HepG2 (cell line): ENCODE measurements around the gene FBF1. TPM values are rescaled to one million over a fixed set of nuclear protein-coding genes. Genes with fewer than 3 reads are reported as not detected.

Experiments used
- BRD4 ChIP-seq: sonication (generic); formaldehyde crosslinking; IDR thresholded peaks from 2 replicates; pipeline ENCODE4 v1.4.0; 2020; ENCODE audit warnings: missing genetic modification reagents
- GABPB1 ChIP-seq: IDR thresholded peaks from 2 replicates; pipeline ENCODE4 v1.6.1; 2016; ENCODE audit warnings: mild to moderate bottlenecking, missing genetic modification reagents, moderate library complexity, missing compliant biosample characterization
- GMEB1 ChIP-seq: sonication (generic); formaldehyde crosslinking; IDR thresholded peaks from 2 replicates; pipeline ENCODE4 v1.5.1; 2020; ENCODE audit warnings: missing genetic modification reagents, mild to moderate bottlenecking, borderline replicate concordance
- ISX ChIP-seq: sonication (generic); formaldehyde crosslinking; conservative IDR thresholded peaks from 2 replicates; pipeline ENCODE4 v1.5.0; 2020; ENCODE audit warnings: missing genetic modification reagents
- LCORL ChIP-seq, 2 experiments: fragments of 450-650 bp in 1 of 2; sonication (generic) in 1 of 2; formaldehyde crosslinking in 1 of 2; IDR thresholded peaks; 2 replicates each; pipeline versions ENCODE4 v1.5.0 to v1.6.1; 2017 to 2020; ENCODE audit warnings: antibody characterized with exemption in 1 of 2, missing genetic modification reagents in 1 of 2
- NR1H2 ChIP-seq: sonication (generic); formaldehyde crosslinking; IDR thresholded peaks from 2 replicates; pipeline ENCODE4 v1.8.1; 2022; ENCODE audit warnings: low read depth, missing genetic modification reagents, borderline replicate concordance
- PBX2 ChIP-seq: IDR thresholded peaks from 2 replicates; pipeline ENCODE4 v1.6.1; 2016; ENCODE audit warnings: control low read depth
- POLR2AphosphoS2 ChIP-seq: IDR thresholded peaks from 2 replicates; pipeline ENCODE4 v1.6.1; 2011; ENCODE audit warnings: low read depth, low read length, improper control_type of control experiment
- RBM22 ChIP-seq: fragments of 200-400 bp; formaldehyde crosslinking; optimal IDR thresholded peaks from 2 replicates; pipeline ENCODE3; 2017; ENCODE audit warnings: mild to moderate bottlenecking, low read length, moderate library complexity
- RORA ChIP-seq: sonication (generic); formaldehyde crosslinking; IDR thresholded peaks from 2 replicates; pipeline ENCODE4 v1.5.0; 2020; ENCODE audit warnings: mild to moderate bottlenecking, missing genetic modification reagents, moderate library complexity
- SIX1 ChIP-seq: sonication (generic); formaldehyde crosslinking; IDR thresholded peaks from 2 replicates; pipeline ENCODE4 v1.4.0; 2020; ENCODE audit warnings: missing genetic modification reagents, borderline replicate concordance
- SNRNP70 ChIP-seq: fragments of 200-400 bp; formaldehyde crosslinking; IDR thresholded peaks from 2 replicates; pipeline ENCODE4 v1.6.1; 2017; ENCODE audit warnings: mild to moderate bottlenecking, low read depth, low read length, moderate library complexity
- SP140L ChIP-seq: sonication (generic); formaldehyde crosslinking; IDR thresholded peaks from 2 replicates; pipeline ENCODE4 v1.4.0; 2020; ENCODE audit warnings: missing genetic modification reagents, borderline replicate concordance
- ZBTB44 ChIP-seq: sonication (generic); formaldehyde crosslinking; IDR thresholded peaks from 2 replicates; pipeline ENCODE4 v1.4.0; 2020; ENCODE audit warnings: missing genetic modification reagents
- ZFP82 ChIP-seq: sonication (generic); formaldehyde crosslinking; IDR thresholded peaks from 2 replicates; pipeline ENCODE4 v1.5.1; 2020; ENCODE audit warnings: mild to moderate bottlenecking, missing genetic modification reagents, borderline replicate concordance
- ZNF281 ChIP-seq: sonication (generic); formaldehyde crosslinking; IDR thresholded peaks from 2 replicates; pipeline ENCODE4 v1.4.0; 2020; ENCODE audit warnings: missing genetic modification reagents, borderline replicate concordance
- ZNF598 ChIP-seq: sonication (generic); formaldehyde crosslinking; IDR thresholded peaks from 2 replicates; pipeline ENCODE4 v1.5.1; 2020; ENCODE audit warnings: mild to moderate bottlenecking, missing genetic modification reagents, borderline replicate concordance
- ZNF709 ChIP-seq: sonication (generic); formaldehyde crosslinking; IDR thresholded peaks from 2 replicates; pipeline ENCODE4 v1.5.0; 2020; ENCODE audit warnings: mild to moderate bottlenecking, missing genetic modification reagents
- ZNF776 ChIP-seq: sonication (generic); formaldehyde crosslinking; IDR thresholded peaks from 2 replicates; pipeline ENCODE4 v1.4.0; 2020; ENCODE audit warnings: mild to moderate bottlenecking, missing genetic modification reagents
- ZNF816 ChIP-seq: sonication (generic); formaldehyde crosslinking; IDR thresholded peaks from 2 replicates; pipeline ENCODE4 v1.8.0; 2022; ENCODE audit warnings: missing genetic modification reagents, mild to moderate bottlenecking, borderline replicate concordance
- ZSCAN30 ChIP-seq: sonication (generic); formaldehyde crosslinking; IDR thresholded peaks from 2 replicates; pipeline ENCODE4 v1.5.0; 2020; ENCODE audit warnings: mild to moderate bottlenecking, missing genetic modification reagents
- polyA plus RNA-seq, 8 experiments: library from polyadenylated mRNA; depleted of rRNA in 3 of 8; stranded (reverse) in 7 of 8; unstranded in 1 of 8; fragments of >200 nt; fragmentation: Illumina TruSeq in 4 of 8; extraction: Trizol in 4 of 8; gene quantifications; 2 replicates each; pipeline versions ENCODE4 v1.2.1 to v1.2.3, GENCODE V29; 2011 to 2016; ENCODE audit warnings: low read depth in 4 of 8, missing spikeins in 1 of 8, mixed read lengths in 1 of 8; ENCODE audit not compliant: insufficient read depth in 1 of 8
- total RNA-seq, 5 experiments: library from RNA; depleted of rRNA; stranded (reverse); fragments of >200 nt; fragmentation: Illumina TruSeq; extraction: Trizol; gene quantifications; 2 replicates each; pipeline ENCODE4 v1.2.3, GENCODE V29; 2016; ENCODE audit warnings: low read depth in 1 of 5

FBF1 gene
- total and polyA plus RNA-seq, 2 of the 13 experiments (the other 11 are each of a cell fraction or from before 2014, with no cell fraction given), result 2.4 to 8.1 TPM

- TF ChIP-seq PBX2 (CRISPR knock-in tag) (no peak), ZNF816 (0 out of 2 replicates have a peak, but pooled peaks have one; percentile 67), SNRNP70 (no peak), SP140L (CRISPR knock-in tag) (no peak), POLR2AphosphoS2 (no peak; the same call in 1 of the 2 replicates), ZNF709 (CRISPR knock-in tag) (peak; percentile 93; the same call in 1 of the 2 replicates), RBM22 (peak; percentile 78), BRD4 (CRISPR knock-in tag) (0 out of 2 replicates have a peak, but pooled peaks have one; percentile 58), ZNF281 (CRISPR knock-in tag) (peak; percentile 77; the same call in 1 of the 2 replicates), GABPB1 (CRISPR knock-in tag) (peak; percentile 79), ZNF776 (CRISPR knock-in tag) (no peak; the same call in 1 of the 2 replicates), ZFP82 (CRISPR knock-in tag) (no peak), GMEB1 (CRISPR knock-in tag) (peak; percentile 68), ISX (0 out of 2 replicates have a peak, but pooled peaks have one; percentile 41), LCORL (IDR thresholded peaks at IDR 0.05) (no peak), LCORL (CRISPR knock-in tag; IDR thresholded peaks at IDR 0.05) (peak; percentile 98), NR1H2 (CRISPR knock-in tag) (no peak), SIX1 (CRISPR knock-in tag) (0 out of 2 replicates have a peak, but pooled peaks have one; percentile 26), ZSCAN30 (CRISPR knock-in tag) (no peak), ZNF598 (CRISPR knock-in tag) (peak; percentile 99), ZBTB44 (CRISPR knock-in tag) (no peak), RORA (CRISPR knock-in tag) (no peak)
These were observed 68.1 kb downstream of the FBF1 start (continued) for GRCh38 chr17:75872434-75873351.
